HCT116 (cell line): ENCODE results near the gene OR1J2. TPM values are rescaled to one million over a fixed set of nuclear protein-coding genes. Genes with fewer than 3 reads are reported as not detected.
"Not testable (repeated sequence)": the region's sequence is repeated elsewhere in the genome, so short reads cannot be mapped to it uniquely, and the experiment has no call there.

Experiments used
- ATAC-seq: fragments of 200-7000 bp; cut with Tn5 transposase; 2 replicates; pipeline ENCODE4 v1.9.1; 2020; ENCODE audit warnings: mild to moderate bottlenecking, moderate library complexity
- BruUV-seq: library from RNA; stranded (reverse); fragments of 400-500 nt; replicated peaks from 2 replicates; lab custom pipeline; 2021; lab: Mats Ljungman, UMichigan
- CTCF ChIA-PET: fragments of 300-600 bp; sonication (Branson Sonifier 250); formaldehyde crosslinking; loops from one replicate; lab custom pipeline; 2021; ENCODE audit warnings: antibody characterized with exemption; lab: Charles Lee
- POLR2A ChIA-PET: fragments of 300-600, 350-600 bp; sonication (Branson Sonifier 250); formaldehyde crosslinking; loops from one replicate; lab custom pipeline; 2021; ENCODE audit warnings: antibody characterized with exemption; lab: Charles Lee
- RAD21 ChIA-PET, 2 experiments: fragments of 300-600 bp; sonication (Branson Sonifier 250); formaldehyde crosslinking; loops; one replicate each; lab custom pipeline; 2023; ENCODE audit warnings: low total read pairs in 2 of 2; ENCODE audit not compliant: uncharacterized antibody in 2 of 2, unreplicated experiment in 2 of 2, low non-redundant PET in 1 of 2; lab: Charles Lee
- DNase-seq: peaks from one replicate; pipeline ENCODE4 v3.0.0-alpha.2; 2010; ENCODE audit warnings: low read depth, low spot score
- H2AFZ ChIP-seq: fragments of 200-600 bp; shearing (Covaris generic), sonication (generic); 2 replicates; pipeline ENCODE4 v1.6.1; 2017; ENCODE audit warnings: low read depth, mixed run types, mixed read lengths, antibody characterized with exemption, low read length; ENCODE audit not compliant: poor library complexity, severe bottlenecking
- H3K27ac ChIP-seq: 2 replicates; pipeline ENCODE4 v1.5.1; 2012; ENCODE audit warnings: low read depth, low read length
- H3K27me3 ChIP-seq: fragments of 200-600 bp; sonication (generic); 2 replicates; pipeline ENCODE4 v1.6.1; 2016; ENCODE audit warnings: mixed run types, low read length, mixed read lengths; ENCODE audit not compliant: insufficient read depth
- H3K36me3 ChIP-seq, 2 experiments: fragments of 200-500 bp in 1 of 2; fragments of 200-600 bp in 1 of 2; sonication (Bioruptor generic) in 1 of 2; sonication (generic) in 1 of 2; 2 replicates each; pipeline versions ENCODE4 v1.5.1 to v1.6.1; 2014 to 2016; ENCODE audit warnings: low read length in 2 of 2, inconsistent platforms in 1 of 2, mixed read lengths in 1 of 2, mixed run types in 1 of 2; ENCODE audit not compliant: insufficient read depth in 2 of 2, control insufficient read depth in 1 of 2
- H3K4me1 ChIP-seq, 2 experiments: fragments of 200-600 bp in 1 of 2; sonication (generic) in 1 of 2; 2 replicates each; pipeline versions ENCODE4 v1.5.1 to v1.6.1; 2012 to 2017; ENCODE audit warnings: low read length in 2 of 2, inconsistent platforms in 1 of 2, mild to moderate bottlenecking in 1 of 2, mixed read lengths in 1 of 2, mixed run types in 1 of 2, moderate library complexity in 1 of 2; ENCODE audit not compliant: insufficient read depth in 2 of 2, control insufficient read depth in 1 of 2
- H3K4me2 ChIP-seq: fragments of 200-600 bp; sonication (generic); 2 replicates; pipeline ENCODE4 v1.6.1; 2017; ENCODE audit warnings: mixed run types, low read length, mixed read lengths
- H3K4me3 ChIP-seq, 2 experiments: fragments of 200-600 bp in 1 of 2; sonication (generic) in 1 of 2; replicated peaks in 1 of 2; 2 replicates each; pipeline ENCODE4 v1.5.1; 2011 to 2016; ENCODE audit warnings: low read length in 2 of 2, control low read depth in 1 of 2, low read depth in 1 of 2, mild to moderate bottlenecking in 1 of 2, mixed read lengths in 1 of 2, mixed run types in 1 of 2
- H3K79me2 ChIP-seq: fragments of 200-600 bp; sonication (generic); 2 replicates; pipeline ENCODE4 v1.6.1; 2017; ENCODE audit warnings: mild to moderate bottlenecking, mixed run types, low read length, moderate library complexity, mixed read lengths; ENCODE audit not compliant: insufficient read depth
- H3K9ac ChIP-seq: fragments of 200-600 bp; sonication (generic); 2 replicates; pipeline ENCODE4 v1.6.1; 2016; ENCODE audit warnings: low read length, mixed read lengths
- H3K9me2 ChIP-seq: fragments of 200-600 bp; sonication (generic), shearing (Covaris generic); 2 replicates; pipeline ENCODE4 v1.6.1; 2017; ENCODE audit warnings: mixed run types, mild to moderate bottlenecking, moderate library complexity; ENCODE audit not compliant: insufficient read depth
- H3K9me3 ChIP-seq, 2 experiments: fragments of 200-500 bp in 1 of 2; fragments of 200-600 bp in 1 of 2; sonication (Bioruptor generic) in 1 of 2; sonication (generic) in 1 of 2; 2 replicates each; pipeline ENCODE4 v1.6.1; 2014 to 2017; ENCODE audit warnings: low read length in 2 of 2, mixed read lengths in 2 of 2, inconsistent platforms in 1 of 2, low read depth in 1 of 2, mild to moderate bottlenecking in 1 of 2, mixed run types in 1 of 2, moderate library complexity in 1 of 2; ENCODE audit not compliant: control insufficient read depth in 1 of 2, insufficient read depth in 1 of 2
- H4K20me1 ChIP-seq: fragments of 200-600 bp; sonication (generic), shearing (Covaris generic); 2 replicates; pipeline ENCODE4 v1.6.1; 2017; ENCODE audit warnings: mixed run types, mild to moderate bottlenecking, moderate library complexity; ENCODE audit not compliant: insufficient read depth
- ATF3 ChIP-seq: IDR thresholded peaks from 2 replicates; pipeline ENCODE4 v1.6.1; 2012
- CBX3 ChIP-seq: IDR thresholded peaks from 2 replicates; pipeline ENCODE4 v1.6.1; 2012; ENCODE audit warnings: low read depth
- CEBPB ChIP-seq: IDR thresholded peaks from 2 replicates; pipeline ENCODE4 v1.6.1; 2012; ENCODE audit warnings: low read depth
- CTCF ChIP-seq, 3 experiments: fragments of 200-600 bp in 1 of 3; sonication (generic) in 1 of 3; IDR thresholded peaks in 2 of 3; conservative IDR thresholded peaks in 1 of 3; 2 replicates each; pipeline ENCODE4 v1.5.1; 2012 to 2017; ENCODE audit warnings: low read depth in 2 of 3, low read length in 2 of 3, antibody characterized with exemption in 1 of 3, borderline replicate concordance in 1 of 3, control low read depth in 1 of 3, mild to moderate bottlenecking in 1 of 3, mixed read lengths in 1 of 3, mixed run types in 1 of 3, moderate library complexity in 1 of 3; ENCODE audit not compliant: insufficient read depth in 1 of 3
- EGR1 ChIP-seq: IDR thresholded peaks from 2 replicates; pipeline ENCODE4 v1.6.1; 2012; ENCODE audit warnings: low read depth
- EZH2 ChIP-seq: fragments of 200-600 bp; sonication (generic); IDR thresholded peaks from 2 replicates; pipeline ENCODE4 v1.6.1; 2017; ENCODE audit warnings: antibody characterized with exemption, mixed run types
- EZH2phosphoT487 ChIP-seq: fragments of 200-600 bp; IDR thresholded peaks from 2 replicates; pipeline ENCODE4 v1.6.1; 2018; ENCODE audit warnings: antibody characterized with exemption, borderline replicate concordance
- FOSL1 ChIP-seq: IDR thresholded peaks from 2 replicates; pipeline ENCODE4 v1.6.1; 2012; ENCODE audit warnings: low read depth
- JUND ChIP-seq: IDR thresholded peaks from 2 replicates; pipeline ENCODE4 v1.6.1; 2012
- MAX ChIP-seq: IDR thresholded peaks from 2 replicates; pipeline ENCODE4 v1.6.1; 2012
- POLR2A ChIP-seq: IDR thresholded peaks from 2 replicates; pipeline ENCODE4 v1.7.0; 2011; ENCODE audit warnings: borderline replicate concordance; ENCODE audit not compliant: insufficient read depth, insufficient read length; ENCODE audit errors: extremely low read depth
- POLR2AphosphoS5 ChIP-seq: IDR thresholded peaks from 2 replicates; pipeline ENCODE4 v1.6.1; 2011; ENCODE audit warnings: mild to moderate bottlenecking, low read depth, low read length, moderate library complexity
- RAD21 ChIP-seq: IDR thresholded peaks from 2 replicates; pipeline ENCODE4 v1.6.1; 2012; ENCODE audit warnings: low read depth, mild to moderate bottlenecking
- SIN3A ChIP-seq: IDR thresholded peaks from 2 replicates; pipeline ENCODE4 v1.6.1; 2012; ENCODE audit warnings: low read depth
- SP1 ChIP-seq: IDR thresholded peaks from 2 replicates; pipeline ENCODE4 v1.6.1; 2012; ENCODE audit warnings: low read depth
- TCF7L2 ChIP-seq: IDR thresholded peaks from 2 replicates; pipeline ENCODE4 v1.7.0; 2011; ENCODE audit warnings: borderline replicate concordance, inconsistent platforms; ENCODE audit not compliant: insufficient read depth, insufficient read length; ENCODE audit errors: extremely low read depth
- YY1 ChIP-seq: IDR thresholded peaks from 2 replicates; pipeline ENCODE4 v1.6.1; 2011; ENCODE audit warnings: low read length, low read depth, moderate library complexity, mild to moderate bottlenecking; ENCODE audit not compliant: insufficient replicate concordance; ENCODE audit errors: extremely low read depth
- ZBTB33 ChIP-seq: IDR thresholded peaks from 2 replicates; pipeline ENCODE4 v1.6.1; 2011; ENCODE audit warnings: mild to moderate bottlenecking, low read length, moderate library complexity; ENCODE audit not compliant: insufficient replicate concordance; ENCODE audit errors: extremely low read depth
- ZFX ChIP-seq: fragments of 450-650 bp; IDR thresholded peaks from 2 replicates; pipeline ENCODE4 v1.6.1; 2017
- ZNF274 ChIP-seq: fragments of 200-500 bp; sonication (Bioruptor generic); IDR thresholded peaks from 2 replicates; pipeline ENCODE4 v1.6.1; 2014; ENCODE audit warnings: mild to moderate bottlenecking, low read depth, low read length, inconsistent platforms
- intact Hi-C: fragments of 100-400 bp; cut with micrococcal nuclease; formaldehyde crosslinking; loops from 2 replicates; pipeline ENCODE4 v1.10.0; 2022
- total RNA-seq: library from RNA; stranded (reverse); gene quantifications from one replicate; pipeline ENCODE4 v1.2.1, GENCODE V29; 2021; ENCODE audit not compliant: unreplicated experiment

Gene OR1J2
- total RNA-seq, 1 experiment from 2014 or later = not detected

- Histone ChIP-seq H3K9me2 (no peaks in the 10 kb centered on the region), H3K27ac (no peak overlapping the region), H2AFZ (no peak overlapping the region), H3K9me3 (no peaks in the 10 kb centered on the region), H3K27me3 (no peaks in the 10 kb centered on the region), H4K20me1 (no peaks in the 10 kb centered on the region), H3K4me1 (no peaks in the 10 kb centered on the region), H3K4me2 (no peak overlapping the region), H3K79me2 (no peaks in the 10 kb centered on the region), H3K9ac (no peak overlapping the region), H3K36me3 (no peaks in the 10 kb centered on the region), H3K4me3 (no peak overlapping the region)
- DNase-seq = no peak
- ATAC-seq = no peak
- intact Hi-C loops = no loop called here
- RAD21 ChIA-PET = no interaction called here
- CTCF ChIA-PET = no interaction called here
- BruUV-seq = no TSS peak
- POLR2A ChIA-PET = no interaction called here
- TF ChIP-seq JUND (no peak), ZBTB33 (no peak), ZFX (no peak), CTCF (IDR thresholded peaks at IDR 0.05 in 2 of 3, conservative IDR thresholded peaks at IDR 0.05 in 1 of 3; ENCODE audit: borderline replicate concordance in 1 of 3, insufficient read depth in 1 of 3, low read depth in 2 of 3, low read length in 2 of 3) (no peak), CBX3 (no peak), MAX (no peak), SP1 (no peak), ZNF274 (no peak), TCF7L2 (no peak), SIN3A (no peak), EZH2 (no peak), RAD21 (no peak), CEBPB (no peak), ATF3 (no peak), POLR2A (no peak), EGR1 (no peak), YY1 (no peak), FOSL1 (no peak), EZH2phosphoT487 (no peak), POLR2AphosphoS5 (no peak)
Measured at GRCh38 chr9:122536134-122536533, 25.5 kb downstream of the OR1J2 start.

GRCh38 chr9:122537066-122537465 is 26.5 kb downstream of the OR1J2 start:
- DNase-seq, H3K36me3 ChIP-seq, POLR2A ChIA-PET, intact Hi-C loops, ATAC-seq, CTCF ChIA-PET, RAD21 ChIA-PET, H3K27me3 ChIP-seq, H2AFZ ChIP-seq, H3K9me3 ChIP-seq, H4K20me1 ChIP-seq, H3K4me3 ChIP-seq, H3K9me2 ChIP-seq, BruUV-seq, H3K79me2 ChIP-seq, H3K9ac ChIP-seq, H3K4me2 ChIP-seq, H3K27ac ChIP-seq, H3K4me1 ChIP-seq: not testable (repeated sequence)
